ENCODE measurements around the gene CES4A.

DNA sequence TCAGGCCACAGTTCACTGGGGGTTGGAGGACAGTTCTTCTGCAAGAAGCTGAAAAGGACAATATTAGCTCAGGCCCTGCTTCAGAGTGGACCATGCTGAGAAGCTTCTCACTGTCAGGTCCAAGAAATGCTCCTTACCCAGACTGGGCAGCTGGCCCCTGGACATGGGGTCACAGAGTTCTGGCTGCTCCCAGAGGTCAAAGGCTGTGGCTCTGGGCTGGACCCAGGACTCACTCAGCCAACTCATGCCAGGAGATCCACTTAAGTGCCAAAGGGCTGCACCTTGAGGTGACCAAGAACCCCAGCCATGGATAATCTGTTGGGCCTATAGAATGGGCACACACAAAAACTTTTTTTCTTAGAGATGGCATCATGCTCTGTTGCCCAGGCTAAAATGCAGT lies 49.0 kb upstream of the CES4A start:
- TF ChIP-seq, protein P1, sequence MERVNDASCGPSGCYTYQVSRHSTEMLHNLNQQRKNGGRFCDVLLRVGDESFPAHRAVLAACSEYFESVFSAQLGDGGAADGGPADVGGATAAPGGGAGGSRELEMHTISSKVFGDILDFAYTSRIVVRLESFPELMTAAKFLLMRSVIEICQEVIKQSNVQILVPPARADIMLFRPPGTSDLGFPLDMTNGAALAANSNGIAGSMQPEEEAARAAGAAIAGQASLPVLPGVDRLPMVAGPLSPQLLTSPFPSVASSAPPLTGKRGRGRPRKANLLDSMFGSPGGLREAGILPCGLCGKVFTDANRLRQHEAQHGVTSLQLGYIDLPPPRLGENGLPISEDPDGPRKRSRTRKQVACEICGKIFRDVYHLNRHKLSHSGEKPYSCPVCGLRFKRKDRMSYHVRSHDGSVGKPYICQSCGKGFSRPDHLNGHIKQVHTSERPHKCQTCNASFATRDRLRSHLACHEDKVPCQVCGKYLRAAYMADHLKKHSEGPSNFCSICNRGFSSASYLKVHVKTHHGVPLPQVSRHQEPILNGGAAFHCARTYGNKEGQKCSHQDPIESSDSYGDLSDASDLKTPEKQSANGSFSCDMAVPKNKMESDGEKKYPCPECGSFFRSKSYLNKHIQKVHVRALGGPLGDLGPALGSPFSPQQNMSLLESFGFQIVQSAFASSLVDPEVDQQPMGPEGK (tag by site-specific recombination; IDR thresholded peaks at IDR 0.05): no peak
- TF ChIP-seq, protein P2, sequence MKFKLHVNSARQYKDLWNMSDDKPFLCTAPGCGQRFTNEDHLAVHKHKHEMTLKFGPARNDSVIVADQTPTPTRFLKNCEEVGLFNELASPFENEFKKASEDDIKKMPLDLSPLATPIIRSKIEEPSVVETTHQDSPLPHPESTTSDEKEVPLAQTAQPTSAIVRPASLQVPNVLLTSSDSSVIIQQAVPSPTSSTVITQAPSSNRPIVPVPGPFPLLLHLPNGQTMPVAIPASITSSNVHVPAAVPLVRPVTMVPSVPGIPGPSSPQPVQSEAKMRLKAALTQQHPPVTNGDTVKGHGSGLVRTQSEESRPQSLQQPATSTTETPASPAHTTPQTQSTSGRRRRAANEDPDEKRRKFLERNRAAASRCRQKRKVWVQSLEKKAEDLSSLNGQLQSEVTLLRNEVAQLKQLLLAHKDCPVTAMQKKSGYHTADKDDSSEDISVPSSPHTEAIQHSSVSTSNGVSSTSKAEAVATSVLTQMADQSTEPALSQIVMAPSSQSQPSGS (tag by site-specific recombination; IDR thresholded peaks at IDR 0.05; ENCODE audit: low read depth): no peak
- no peak for TF ChIP-seq ZNF621 (tag by site-specific recombination; IDR thresholded peaks at IDR 0.05)
- TF ChIP-seq ZNF292 (tag by site-specific recombination; IDR thresholded peaks at IDR 0.05; ENCODE audit: borderline replicate concordance, low read depth): no peak
- TF ChIP-seq, protein P3, sequence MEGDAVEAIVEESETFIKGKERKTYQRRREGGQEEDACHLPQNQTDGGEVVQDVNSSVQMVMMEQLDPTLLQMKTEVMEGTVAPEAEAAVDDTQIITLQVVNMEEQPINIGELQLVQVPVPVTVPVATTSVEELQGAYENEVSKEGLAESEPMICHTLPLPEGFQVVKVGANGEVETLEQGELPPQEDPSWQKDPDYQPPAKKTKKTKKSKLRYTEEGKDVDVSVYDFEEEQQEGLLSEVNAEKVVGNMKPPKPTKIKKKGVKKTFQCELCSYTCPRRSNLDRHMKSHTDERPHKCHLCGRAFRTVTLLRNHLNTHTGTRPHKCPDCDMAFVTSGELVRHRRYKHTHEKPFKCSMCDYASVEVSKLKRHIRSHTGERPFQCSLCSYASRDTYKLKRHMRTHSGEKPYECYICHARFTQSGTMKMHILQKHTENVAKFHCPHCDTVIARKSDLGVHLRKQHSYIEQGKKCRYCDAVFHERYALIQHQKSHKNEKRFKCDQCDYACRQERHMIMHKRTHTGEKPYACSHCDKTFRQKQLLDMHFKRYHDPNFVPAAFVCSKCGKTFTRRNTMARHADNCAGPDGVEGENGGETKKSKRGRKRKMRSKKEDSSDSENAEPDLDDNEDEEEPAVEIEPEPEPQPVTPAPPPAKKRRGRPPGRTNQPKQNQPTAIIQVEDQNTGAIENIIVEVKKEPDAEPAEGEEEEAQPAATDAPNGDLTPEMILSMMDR (tag by site-specific recombination; IDR thresholded peaks at IDR 0.05): no peak
- no peak for TF ChIP-seq ZNF239 (tag by site-specific recombination; IDR thresholded peaks at IDR 0.05)
- no peak for TF ChIP-seq ZNF530 (tag by site-specific recombination; IDR thresholded peaks at IDR 0.05; ENCODE audit: low read depth)
- TF ChIP-seq ZNF146 (tag by site-specific recombination; IDR thresholded peaks at IDR 0.05): no peak
- TF ChIP-seq, protein P4, sequence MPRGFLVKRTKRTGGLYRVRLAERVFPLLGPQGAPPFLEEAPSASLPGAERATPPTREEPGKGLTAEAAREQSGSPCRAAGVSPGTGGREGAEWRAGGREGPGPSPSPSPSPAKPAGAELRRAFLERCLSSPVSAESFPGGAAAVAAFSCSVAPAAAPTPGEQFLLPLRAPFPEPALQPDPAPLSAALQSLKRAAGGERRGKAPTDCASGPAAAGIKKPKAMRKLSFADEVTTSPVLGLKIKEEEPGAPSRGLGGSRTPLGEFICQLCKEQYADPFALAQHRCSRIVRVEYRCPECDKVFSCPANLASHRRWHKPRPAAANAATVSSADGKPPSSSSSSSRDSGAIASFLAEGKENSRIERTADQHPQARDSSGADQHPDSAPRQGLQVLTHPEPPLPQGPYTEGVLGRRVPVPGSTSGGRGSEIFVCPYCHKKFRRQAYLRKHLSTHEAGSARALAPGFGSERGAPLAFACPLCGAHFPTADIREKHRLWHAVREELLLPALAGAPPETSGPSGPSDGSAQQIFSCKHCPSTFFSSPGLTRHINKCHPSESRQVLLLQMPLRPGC (tag by site-specific recombination; IDR thresholded peaks at IDR 0.05): no peak
- no peak for TF ChIP-seq ZNF132 (tag by site-specific recombination; IDR thresholded peaks at IDR 0.05; ENCODE audit: borderline replicate concordance)

All from HEK293 (cell line).